Astrocyte (in vitro differentiated cells and primary cell): Measurements from ENCODE around the gene RAB3IP.

ENCODE experiments used
- EZH2 ChIP-seq: IDR thresholded peaks from 2 replicates; pipeline ENCODE4 v1.6.1; 2012; ENCODE audit warnings: mild to moderate bottlenecking, low read length, inconsistent platforms; ENCODE audit not compliant: insufficient read depth
- TF ChIP-seq, protein P1 (sequence below): IDR thresholded peaks from 2 replicates; pipeline ENCODE4 v1.5.1; 2011; ENCODE audit warnings: low read depth, mild to moderate bottlenecking, inconsistent platforms, low read length, moderate library complexity; ENCODE audit not compliant: insufficient read depth

DNA sequence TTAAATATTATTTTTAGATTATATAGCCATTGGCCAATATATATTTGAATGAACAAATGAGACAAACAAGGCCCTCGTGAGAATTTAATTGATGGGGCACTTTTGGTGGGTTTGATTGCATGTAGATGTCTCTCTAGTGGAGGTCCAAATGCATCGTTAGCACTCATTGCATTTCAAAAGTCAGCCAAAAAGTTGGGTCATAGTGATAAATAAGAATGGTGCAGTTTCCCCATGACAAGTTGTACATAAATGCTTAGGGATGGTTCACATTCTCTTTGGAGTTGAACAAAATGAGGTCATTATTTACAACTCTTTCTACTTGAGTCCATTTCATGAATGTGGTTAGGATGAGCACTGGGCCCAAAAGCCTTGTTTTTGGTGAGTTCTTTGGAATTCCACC, 40.6 kb upstream of the RAB3IP start:
- TF ChIP-seq, protein P1, sequence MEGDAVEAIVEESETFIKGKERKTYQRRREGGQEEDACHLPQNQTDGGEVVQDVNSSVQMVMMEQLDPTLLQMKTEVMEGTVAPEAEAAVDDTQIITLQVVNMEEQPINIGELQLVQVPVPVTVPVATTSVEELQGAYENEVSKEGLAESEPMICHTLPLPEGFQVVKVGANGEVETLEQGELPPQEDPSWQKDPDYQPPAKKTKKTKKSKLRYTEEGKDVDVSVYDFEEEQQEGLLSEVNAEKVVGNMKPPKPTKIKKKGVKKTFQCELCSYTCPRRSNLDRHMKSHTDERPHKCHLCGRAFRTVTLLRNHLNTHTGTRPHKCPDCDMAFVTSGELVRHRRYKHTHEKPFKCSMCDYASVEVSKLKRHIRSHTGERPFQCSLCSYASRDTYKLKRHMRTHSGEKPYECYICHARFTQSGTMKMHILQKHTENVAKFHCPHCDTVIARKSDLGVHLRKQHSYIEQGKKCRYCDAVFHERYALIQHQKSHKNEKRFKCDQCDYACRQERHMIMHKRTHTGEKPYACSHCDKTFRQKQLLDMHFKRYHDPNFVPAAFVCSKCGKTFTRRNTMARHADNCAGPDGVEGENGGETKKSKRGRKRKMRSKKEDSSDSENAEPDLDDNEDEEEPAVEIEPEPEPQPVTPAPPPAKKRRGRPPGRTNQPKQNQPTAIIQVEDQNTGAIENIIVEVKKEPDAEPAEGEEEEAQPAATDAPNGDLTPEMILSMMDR: no peak
- no peak for TF ChIP-seq EZH2
